ENCODE measurements around the gene HS2ST1.

HS2ST1 gene

DNA sequence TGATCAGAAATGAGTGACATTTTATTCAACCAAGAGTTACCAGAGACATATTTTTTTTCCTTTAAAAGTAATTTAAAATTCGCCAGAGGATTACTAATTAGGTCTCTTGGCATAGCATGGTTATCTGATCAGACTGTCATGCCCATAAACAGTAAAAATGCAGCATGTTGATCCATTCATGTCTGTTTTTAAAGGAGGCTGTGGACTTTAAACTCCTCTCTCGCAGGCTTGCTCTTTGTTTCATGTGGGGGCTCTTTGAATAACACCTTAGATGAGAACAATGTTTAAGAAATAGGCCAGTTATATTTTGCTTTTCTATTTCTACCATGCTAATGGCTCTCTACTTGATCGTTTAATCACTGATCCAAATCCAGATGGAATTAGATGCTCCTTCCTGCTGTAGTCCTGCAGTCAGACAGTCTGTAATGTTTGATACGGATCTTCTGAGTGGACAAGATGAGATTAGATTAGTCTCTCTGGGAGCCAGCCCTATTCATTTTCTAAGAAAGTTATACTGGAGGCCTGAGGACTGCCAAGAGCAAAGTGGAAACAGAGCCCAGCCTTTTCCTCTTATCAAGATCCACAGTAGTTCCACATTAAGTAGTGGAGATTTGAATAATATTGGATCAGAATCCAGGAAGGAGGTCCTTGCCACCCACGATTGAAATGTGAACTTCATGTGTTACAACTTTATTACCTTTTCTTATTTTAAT is 197.4 kb downstream of the HS2ST1 start:
- no peak for DNase-seq (ENCODE audit: low read depth, low spot score)

DNA sequence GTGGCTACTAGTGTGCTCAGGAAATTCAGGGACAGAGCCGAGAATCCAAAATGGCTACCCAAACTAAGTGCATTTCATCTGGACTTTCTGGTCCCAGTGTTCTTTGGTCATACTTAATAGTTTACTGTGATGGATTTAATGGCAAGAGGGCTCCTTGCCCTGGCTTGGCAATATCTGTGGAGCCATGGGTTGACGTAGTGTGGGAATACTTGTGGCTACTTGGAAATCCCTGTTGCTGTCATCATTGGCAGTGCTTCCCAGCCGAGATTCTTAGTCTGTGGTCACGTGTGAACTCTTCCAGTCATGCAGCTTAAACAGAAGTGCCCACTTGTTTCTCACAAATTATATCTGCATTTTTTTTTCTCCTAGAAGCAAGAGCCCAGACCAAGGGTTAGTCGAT is 198.9 kb downstream of the HS2ST1 start:
- no peak for DNase-seq (ENCODE audit: low read depth, low spot score)

- DNase-seq (ENCODE audit: low read depth, low spot score), result no peak
These were observed 201.0 kb downstream of the HS2ST1 start for GRCh38 chr1:87115317-87115890.

GRCh38 chr1:87115891-87116290 is 201.5 kb downstream of the HS2ST1 start:
- no peak for DNase-seq (ENCODE audit: low read depth, low spot score)

DNA sequence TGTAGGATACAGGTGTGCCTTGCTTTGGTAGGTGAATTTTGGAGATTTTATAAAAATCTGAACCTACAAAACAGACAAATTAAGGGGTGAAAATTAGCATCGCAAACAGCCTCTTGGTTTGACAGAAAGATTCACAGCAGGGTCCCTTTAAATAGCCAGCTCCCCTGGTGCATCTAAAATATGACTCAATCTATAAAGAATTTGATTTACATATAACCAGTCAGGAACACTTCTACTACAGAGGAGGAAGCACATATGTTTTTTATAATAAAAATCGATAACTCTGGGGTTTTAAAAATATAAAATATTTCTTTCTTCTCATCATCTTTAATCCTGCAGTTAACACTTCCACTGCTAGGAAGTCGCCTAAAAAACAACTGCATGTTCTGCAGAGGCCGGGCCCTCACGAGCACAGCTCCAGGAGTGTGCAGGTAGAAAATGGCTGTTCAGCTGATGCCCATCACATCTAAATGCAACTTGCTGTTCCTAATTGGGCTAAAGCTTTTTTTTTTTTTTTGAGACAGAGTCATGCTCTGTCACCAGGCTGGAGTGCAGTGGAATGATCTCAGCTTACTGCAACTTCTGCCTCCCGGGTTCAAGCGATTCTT is 203.4 kb downstream of the HS2ST1 start:
- no peak for DNase-seq (ENCODE audit: low read depth, low spot score)

- no peak for DNase-seq (ENCODE audit: low read depth, low spot score)
These were observed 205.2 kb downstream of the HS2ST1 start for GRCh38 chr1:87119541-87120140.

- no peak for DNase-seq (ENCODE audit: low read depth, low spot score)
These were observed 206.3 kb downstream of the HS2ST1 start for GRCh38 chr1:87120779-87121178.

DNA sequence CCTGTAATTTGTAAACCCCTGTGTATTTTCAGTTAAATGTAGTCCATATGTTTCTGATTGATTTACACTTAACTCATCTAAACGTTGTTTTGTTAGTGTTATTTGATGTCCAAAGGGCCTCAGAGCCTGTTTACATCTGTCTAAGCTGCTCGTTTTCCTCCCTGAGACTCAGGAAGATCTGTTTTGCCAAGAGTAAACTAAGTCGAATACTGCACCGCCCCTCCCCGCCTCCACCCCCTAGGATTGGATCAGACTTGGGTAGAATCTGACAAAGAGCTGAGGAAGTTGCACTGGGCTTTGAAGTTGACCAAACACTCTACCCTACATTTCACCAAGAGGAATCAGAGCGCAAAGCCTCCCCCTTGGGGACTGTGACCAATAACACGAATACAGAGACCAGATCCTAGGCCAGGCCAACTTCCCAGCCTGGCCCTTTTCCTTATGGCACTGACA is 207.3 kb downstream of the HS2ST1 start:
- DNase-seq (ENCODE audit: low read depth, low spot score), result no peak

- DNase-seq (ENCODE audit: low read depth, low spot score), result no peak
These were observed 207.8 kb downstream of the HS2ST1 start for GRCh38 chr1:87122243-87122642.

DNA sequence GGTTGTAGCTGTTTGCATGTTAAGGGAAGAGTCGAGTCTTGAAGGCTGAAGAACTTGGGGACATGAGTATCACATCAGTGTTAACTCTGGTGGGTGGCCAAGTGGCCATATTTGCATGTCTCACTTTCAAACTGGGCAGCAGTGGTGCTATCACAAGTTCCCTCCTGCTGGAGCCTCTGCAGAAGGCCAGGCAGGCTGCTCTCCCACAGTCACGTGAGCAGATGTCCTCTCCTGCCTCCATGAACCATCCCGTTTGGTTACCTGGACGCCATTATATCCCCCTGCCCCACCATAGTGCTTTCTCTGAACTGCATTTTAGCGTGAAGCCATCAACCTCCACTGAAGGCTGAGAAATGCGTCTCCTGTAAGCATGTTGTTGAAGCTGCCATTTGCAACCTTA is 209.2 kb downstream of the HS2ST1 start:
- no peak for DNase-seq (ENCODE audit: low read depth, low spot score)

- DNase-seq (ENCODE audit: low read depth, low spot score), result no peak
These were observed 212.6 kb downstream of the HS2ST1 start for GRCh38 chr1:87126886-87127505.

DNA sequence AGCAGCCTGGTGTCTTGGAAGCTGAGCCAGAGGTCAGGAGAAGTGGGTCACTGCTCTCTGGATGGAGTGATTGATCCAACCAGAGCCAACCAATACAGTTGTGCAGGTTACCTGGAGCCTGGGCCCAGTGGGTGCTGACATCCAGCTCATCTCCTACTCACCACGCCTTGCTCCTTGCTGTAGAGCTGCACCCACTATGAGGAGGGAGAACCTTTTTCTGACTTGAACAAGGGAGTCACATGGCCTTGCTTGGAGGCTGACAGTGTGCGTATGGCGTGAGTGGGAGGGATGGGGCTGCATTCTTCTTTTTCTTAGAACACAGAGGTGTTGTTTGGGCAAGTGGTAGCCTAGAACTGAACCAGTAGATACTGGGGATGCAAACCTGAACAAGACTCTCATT is 213.1 kb downstream of the HS2ST1 start:
- DNase-seq (ENCODE audit: low read depth, low spot score), result no peak

DNA sequence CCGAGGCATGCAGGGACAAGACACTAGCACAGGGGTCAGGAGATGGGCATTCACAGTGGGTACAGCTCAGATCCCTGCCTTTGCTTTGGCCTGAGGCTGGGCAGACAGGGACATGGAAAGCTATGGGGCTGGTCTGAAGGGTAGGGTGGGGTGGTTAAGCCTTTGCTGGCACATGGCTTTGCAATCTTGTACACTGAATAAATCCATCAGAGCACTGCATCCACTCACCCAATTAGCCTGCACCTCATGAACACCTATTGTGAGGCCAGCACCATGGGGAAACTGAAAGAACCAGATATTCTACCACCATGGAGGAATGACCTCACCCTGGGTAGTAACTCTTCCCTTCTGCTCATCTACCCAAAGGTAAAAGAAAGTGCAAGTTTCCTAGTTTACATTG is 214.6 kb downstream of the HS2ST1 start:
- DNase-seq (ENCODE audit: low read depth, low spot score), result no peak

GRCh38 chr1:87129606-87130005 is 215.2 kb downstream of the HS2ST1 start:
- DNase-seq (ENCODE audit: low read depth, low spot score), result no peak

- DNase-seq (ENCODE audit: low read depth, low spot score), result no peak
These were observed 216.0 kb downstream of the HS2ST1 start for GRCh38 chr1:87130438-87130837.

DNA sequence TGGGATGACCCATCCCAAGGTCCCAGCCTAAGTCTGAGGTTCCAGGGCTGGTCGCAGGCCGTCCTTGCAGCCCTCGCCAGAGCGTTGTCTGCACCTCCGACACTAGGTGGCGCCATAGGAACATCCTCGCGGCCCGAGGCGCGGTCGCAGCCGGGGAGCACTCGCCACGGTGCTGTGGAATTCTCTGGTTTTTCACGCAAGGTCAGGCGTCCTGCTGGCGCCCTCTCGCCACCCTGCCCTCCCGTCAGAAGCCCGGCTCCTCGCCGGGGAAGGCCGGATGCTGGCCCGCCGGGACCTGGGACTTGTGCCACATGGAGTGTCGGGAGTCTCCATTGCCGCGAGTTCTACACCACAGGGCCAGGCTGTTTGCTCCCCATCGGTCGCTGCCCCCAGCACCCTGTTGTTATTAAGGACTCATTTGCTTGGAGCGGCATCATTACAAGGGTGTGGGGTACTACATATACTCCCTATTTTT is 217.4 kb downstream of the HS2ST1 start:
- DNase-seq (ENCODE audit: low read depth, low spot score), result peak; percentile 61

DNA sequence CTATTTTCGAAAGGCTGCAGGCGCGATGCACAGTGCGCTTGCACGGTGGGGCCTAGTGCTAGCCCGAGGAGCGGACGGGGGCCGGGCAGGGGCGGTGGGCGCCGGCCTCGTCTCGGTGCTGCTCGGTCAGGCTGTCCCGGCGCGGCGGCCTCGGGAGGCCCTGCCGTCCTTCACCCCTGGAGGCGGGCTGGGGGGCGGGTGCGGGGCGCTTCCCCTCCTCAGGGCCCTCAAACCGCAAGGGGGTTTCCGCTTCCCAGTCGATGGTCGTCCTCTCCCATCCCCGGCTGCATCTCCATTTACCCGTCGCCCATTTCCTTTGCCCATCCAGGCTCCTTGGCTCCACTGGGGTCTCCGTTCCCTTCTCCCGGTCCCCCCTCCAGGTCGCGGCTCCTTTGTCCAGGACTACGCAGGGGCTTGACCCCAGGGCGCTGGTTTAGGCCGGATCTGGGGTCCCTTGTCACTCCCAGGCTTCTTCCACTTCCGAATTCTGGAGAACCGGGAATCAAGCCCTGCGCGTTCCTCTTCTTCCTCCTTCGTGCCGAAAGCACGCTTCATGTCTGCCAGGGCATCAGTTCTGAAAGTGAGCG is 217.9 kb downstream of the HS2ST1 start:
- no peak for DNase-seq (ENCODE audit: low read depth, low spot score)

DNA sequence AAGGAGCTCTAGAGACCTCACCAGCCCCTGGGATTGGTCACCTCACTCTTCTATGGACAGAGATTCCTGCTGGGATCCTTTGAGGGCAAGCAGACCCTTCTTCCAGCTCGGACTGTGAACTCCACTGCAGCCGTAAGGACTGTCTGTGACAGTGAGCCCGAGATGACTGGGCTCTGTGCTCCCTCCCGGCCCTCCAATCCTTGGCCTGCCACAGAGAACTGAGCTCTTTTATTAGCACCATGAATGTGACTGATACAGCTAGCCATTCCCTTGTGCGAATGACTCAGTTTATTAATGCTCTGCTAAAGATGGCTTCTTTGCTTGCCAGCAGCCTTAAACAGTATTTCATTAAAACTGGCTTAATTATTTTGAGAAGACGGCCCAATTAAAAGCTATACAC is 219.6 kb downstream of the HS2ST1 start:
- DNase-seq (ENCODE audit: low read depth, low spot score), result no peak

- DNase-seq (ENCODE audit: low read depth, low spot score), result no peak
These were observed 220.3 kb downstream of the HS2ST1 start for GRCh38 chr1:87134625-87135328.

DNA sequence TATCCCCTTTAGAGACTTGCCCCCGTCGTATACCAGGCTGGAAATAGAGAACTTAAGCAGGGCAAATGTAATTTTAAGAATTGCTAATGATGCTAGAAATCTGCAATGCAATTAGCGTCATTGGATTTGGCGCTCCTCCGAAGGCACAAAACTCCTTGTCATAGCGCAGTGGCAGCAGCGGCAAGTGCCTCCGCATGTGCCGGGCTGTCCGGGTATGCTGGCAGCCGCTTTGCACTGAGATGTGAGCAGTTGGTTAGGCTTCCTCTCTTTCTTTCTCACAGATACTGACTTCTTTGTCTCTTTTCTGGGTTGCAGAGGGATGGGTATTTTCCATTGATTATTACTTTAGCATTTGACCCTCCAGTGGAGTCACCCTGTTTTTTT is 220.9 kb downstream of the HS2ST1 start:
- DNase-seq (ENCODE audit: low read depth, low spot score), result no peak
